H9 (cell line): ENCODE data around the gene ATAD3B. TPM values are rescaled to one million over a fixed set of nuclear protein-coding genes. Genes with fewer than 3 reads are reported as not detected.
"Not testable (repeated sequence)": the region's sequence is repeated elsewhere in the genome, so short reads cannot be mapped to it uniquely, and the experiment has no call there.

Experiments used
- DNase-seq: peaks from one replicate; pipeline ENCODE4 v3.0.0-alpha.2; 2017
- H2AFZ ChIP-seq: one replicate; pipeline ENCODE4 v1.6.1; 2013; ENCODE audit warnings: mild to moderate bottlenecking, low read length, control low read depth, moderate library complexity
- H2AK5ac ChIP-seq: 2 replicates; pipeline ENCODE4 v1.6.1; 2013; ENCODE audit warnings: low read length, control low read depth, mixed read lengths; ENCODE audit not compliant: insufficient read length
- H2BK120ac ChIP-seq: one replicate; pipeline ENCODE4 v1.6.1; 2013; ENCODE audit warnings: low read depth, mild to moderate bottlenecking, low read length, control low read depth, inconsistent platforms; ENCODE audit not compliant: poor library complexity, severe bottlenecking
- H2BK12ac ChIP-seq: 2 replicates; pipeline ENCODE4 v1.6.1; 2013; ENCODE audit warnings: low read length, control low read depth, mixed read lengths, low read depth; ENCODE audit not compliant: insufficient read length
- H2BK15ac ChIP-seq: 2 replicates; pipeline ENCODE4 v1.6.1; 2013; ENCODE audit warnings: low read depth, low read length, control low read depth
- H2BK20ac ChIP-seq: one replicate; pipeline ENCODE4 v1.6.1; 2013; ENCODE audit warnings: low read depth, mild to moderate bottlenecking, low read length, control low read depth, inconsistent platforms; ENCODE audit not compliant: poor library complexity, severe bottlenecking
- H2BK5ac ChIP-seq: 2 replicates; pipeline ENCODE4 v1.6.1; 2013; ENCODE audit warnings: low read length, control low read depth, mixed read lengths; ENCODE audit not compliant: insufficient read length
- H3K14ac ChIP-seq: 2 replicates; pipeline ENCODE4 v1.6.1; 2013; ENCODE audit warnings: low read length, control low read depth; ENCODE audit not compliant: insufficient read depth
- H3K18ac ChIP-seq: 2 replicates; pipeline ENCODE4 v1.6.1; 2013; ENCODE audit warnings: low read depth, mild to moderate bottlenecking, mixed read lengths, low read length, control low read depth; ENCODE audit not compliant: insufficient read length
- H3K23ac ChIP-seq: 2 replicates; pipeline ENCODE4 v1.6.1; 2013; ENCODE audit warnings: low read length, control low read depth, mixed read lengths, low read depth; ENCODE audit not compliant: insufficient read length
- H3K23me2 ChIP-seq: 2 replicates; pipeline ENCODE4 v1.6.1; 2013; ENCODE audit warnings: low read depth, mild to moderate bottlenecking, mixed read lengths, low read length, control low read depth; ENCODE audit not compliant: insufficient read length, poor library complexity, severe bottlenecking
- H3K27ac ChIP-seq: 2 replicates; pipeline ENCODE4 v1.5.1; 2013; ENCODE audit warnings: low read length, control low read depth, mixed read lengths, low read depth; ENCODE audit not compliant: insufficient read length
- H3K27me3 ChIP-seq: 2 replicates; pipeline ENCODE4 v1.6.1; 2013; ENCODE audit warnings: low read length, control low read depth, inconsistent platforms; ENCODE audit not compliant: insufficient read depth
- H3K4ac ChIP-seq: 2 replicates; pipeline ENCODE4 v1.6.1; 2013; ENCODE audit warnings: low read depth, mild to moderate bottlenecking, control low read depth, inconsistent platforms, low read length, moderate library complexity
- H3K4me1 ChIP-seq: 2 replicates; pipeline ENCODE4 v1.6.1; 2013; ENCODE audit warnings: low read length, control low read depth, inconsistent platforms; ENCODE audit not compliant: insufficient read depth
- H3K4me2 ChIP-seq: 2 replicates; pipeline ENCODE4 v1.6.1; 2013; ENCODE audit warnings: low read length, control low read depth, mixed read lengths; ENCODE audit not compliant: insufficient read length, insufficient read depth
- H3K56ac ChIP-seq: 2 replicates; pipeline ENCODE4 v1.6.1; 2013; ENCODE audit warnings: low read depth, mild to moderate bottlenecking, mixed read lengths, low read length, control low read depth; ENCODE audit not compliant: insufficient read length
- H3K79me1 ChIP-seq: 2 replicates; pipeline ENCODE4 v1.6.1; 2013; ENCODE audit warnings: low read depth, mild to moderate bottlenecking, moderate library complexity, low read length, control low read depth, inconsistent platforms; ENCODE audit not compliant: insufficient read depth, poor library complexity, severe bottlenecking
- H3K79me2 ChIP-seq: 2 replicates; pipeline ENCODE4 v1.6.1; 2013; ENCODE audit warnings: low read length, control low read depth, inconsistent platforms; ENCODE audit not compliant: insufficient read depth
- H3K9ac ChIP-seq: 2 replicates; pipeline ENCODE4 v1.6.1; 2013; ENCODE audit warnings: low read length, control low read depth, mixed read lengths; ENCODE audit not compliant: insufficient read length; ENCODE audit errors: extremely low read depth
- H3K9me3 ChIP-seq: one replicate; pipeline ENCODE4 v1.6.1; 2013; ENCODE audit warnings: low read depth, low read length, inconsistent platforms; ENCODE audit not compliant: control insufficient read depth
- H3T11ph ChIP-seq: one replicate; pipeline ENCODE4 v1.6.1; 2013; ENCODE audit warnings: mild to moderate bottlenecking, low read length, control low read depth, inconsistent platforms
- H4K20me1 ChIP-seq: one replicate; pipeline ENCODE4 v1.6.1; 2013; ENCODE audit not compliant: control insufficient read depth, insufficient read length, insufficient read depth
- H4K5ac ChIP-seq: 2 replicates; pipeline ENCODE4 v1.6.1; 2013; ENCODE audit warnings: low read depth, mild to moderate bottlenecking, mixed read lengths, low read length, control low read depth; ENCODE audit not compliant: insufficient read length
- H4K8ac ChIP-seq: replicated peaks from 2 replicates; pipeline ENCODE4 v1.6.1; 2013; ENCODE audit warnings: low read length, control low read depth, mixed read lengths, low read depth; ENCODE audit not compliant: insufficient read length
- H4K91ac ChIP-seq: 2 replicates; pipeline ENCODE4 v1.6.1; 2013; ENCODE audit warnings: low read depth, mild to moderate bottlenecking, moderate library complexity, mixed read lengths, low read length, control low read depth; ENCODE audit not compliant: insufficient read length
- H3K27ac Mint-ChIP-seq, 3 experiments: 2 replicates in 2 of 3; 3 replicates in 1 of 3; pipeline ENCODE4 v1.8.0; 2020 to 2021; ENCODE audit warnings: mixed read lengths in 3 of 3, mild to moderate bottlenecking in 1 of 3, moderate library complexity in 1 of 3
- H3K27me3 Mint-ChIP-seq: 2 replicates; pipeline ENCODE4 v1.8.0; 2021; ENCODE audit warnings: low read depth, mild to moderate bottlenecking, moderate library complexity, mixed read lengths
- H3K36me3 Mint-ChIP-seq, 3 experiments: 2 replicates in 2 of 3; 3 replicates in 1 of 3; pipeline ENCODE4 v1.8.0; 2020 to 2021; ENCODE audit warnings: low read depth in 3 of 3, mixed read lengths in 3 of 3; ENCODE audit not compliant: insufficient read depth in 1 of 3
- H3K4me1 Mint-ChIP-seq, 2 experiments: 2 replicates each; pipeline ENCODE4 v1.8.0; 2020; ENCODE audit warnings: mixed read lengths in 2 of 2
- H3K4me3 Mint-ChIP-seq, 2 experiments: 2 replicates in 1 of 2; 3 replicates in 1 of 2; pipeline ENCODE4 v1.8.0; 2020 to 2021; ENCODE audit warnings: mild to moderate bottlenecking in 2 of 2, mixed read lengths in 2 of 2, moderate library complexity in 1 of 2
- H3K9me3 Mint-ChIP-seq, 2 experiments: 2 replicates in 1 of 2; 3 replicates in 1 of 2; pipeline ENCODE4 v1.8.0; 2020; ENCODE audit warnings: mild to moderate bottlenecking in 2 of 2, mixed read lengths in 2 of 2, moderate library complexity in 1 of 2
- CTCF ChIP-seq: fragments of 200-600 bp; sonication (generic); conservative IDR thresholded peaks from 3 replicates; pipeline ENCODE4 v1.8.0; 2021; ENCODE audit warnings: antibody characterized with exemption, mild to moderate bottlenecking
- WGBS: extraction: QIAGEN DNeasy Blood & Tissue Kit; methylation state at CpG from one replicate; pipeline ENCODE4 v1.1.7; 2013; ENCODE audit warnings: missing lambda C conversion rate, low lambda C conversion rate, mixed read lengths; ENCODE audit not compliant: insufficient read length; ENCODE audit errors: extremely low coverage; 5-methylcytosine and 5-hydroxymethylcytosine counted together
- total RNA-seq: library from RNA; stranded (reverse); gene quantifications from 2 replicates; pipeline ENCODE4 v1.2.1, GENCODE V29; 2021

ATAD3B gene
- total RNA-seq, 1 experiment from 2014 or later = 78.6 TPM

DNA sequence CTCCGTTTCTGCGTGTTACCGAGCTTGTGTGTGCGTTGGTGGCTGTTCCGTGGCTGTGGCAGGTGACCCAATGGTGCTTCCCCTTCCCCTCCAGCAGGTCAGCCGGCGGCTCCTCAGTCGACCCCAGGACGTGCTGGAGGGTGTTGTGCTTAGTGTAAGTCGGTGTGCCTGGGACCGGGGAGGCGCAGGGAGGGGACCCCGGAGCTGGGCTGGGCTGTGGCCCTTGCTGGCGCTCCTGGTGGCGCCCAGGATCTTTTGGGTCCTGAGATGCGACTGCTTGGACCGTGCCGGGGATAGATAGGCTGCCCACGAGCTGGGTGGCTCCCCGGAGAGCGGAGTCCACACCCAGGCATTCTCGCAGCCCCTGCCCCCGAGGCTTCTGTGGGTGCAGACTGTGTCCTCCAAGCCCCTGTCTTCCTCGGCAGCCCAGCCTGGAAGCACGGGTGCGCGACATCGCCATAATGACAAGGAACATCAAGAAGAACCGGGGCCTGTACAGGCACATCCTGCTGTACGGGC, 16.1 kb upstream of the ATAD3B start:
- no peak for DNase-seq
- H3K79me1 ChIP-seq = no peaks in the 10 kb centered on the region
- H3K27me3 Mint-ChIP-seq = no peaks in the 10 kb centered on the region
- H2AFZ ChIP-seq = no peak overlapping the region
- H3K23ac ChIP-seq = no peak overlapping the region
- no peaks in the 10 kb centered on the region for H3K36me3 Mint-ChIP-seq
- no peaks in the 10 kb centered on the region for H3K4me1 Mint-ChIP-seq
- no peak overlapping the region for H3K27ac Mint-ChIP-seq
- H2AK5ac ChIP-seq = no peak overlapping the region
- WGBS = no CpG with 5 or more reads among the region's 30 CpGs
- no peaks in the 10 kb centered on the region for H3K9me3 Mint-ChIP-seq
- no peak overlapping the region for H3K9ac ChIP-seq
- no peak overlapping the region for H3K4me2 ChIP-seq
- H3K4me1 ChIP-seq = no peaks in the 10 kb centered on the region
- no peak overlapping the region for H3K56ac ChIP-seq
- no peak overlapping the region for H3K27ac ChIP-seq
- H3T11ph ChIP-seq = no peak overlapping the region
- no peak overlapping the region for H4K91ac ChIP-seq
- no peak overlapping the region for H3K4ac ChIP-seq
- H3K27me3 ChIP-seq = no peaks in the 10 kb centered on the region
- no peak overlapping the region for H3K18ac ChIP-seq
- H4K20me1 ChIP-seq = no peaks in the 10 kb centered on the region
- H3K79me2 ChIP-seq = no peaks in the 10 kb centered on the region
- H4K5ac ChIP-seq = no peak overlapping the region
- H2BK15ac ChIP-seq = no peak overlapping the region
- H2BK12ac ChIP-seq = no peak overlapping the region
- H2BK120ac ChIP-seq = no peak overlapping the region
- no peaks in the 10 kb centered on the region for H3K23me2 ChIP-seq
- no peak for TF ChIP-seq CTCF
- H3K14ac ChIP-seq = no peak overlapping the region
- no peak overlapping the region for H2BK5ac ChIP-seq
- H3K4me3 Mint-ChIP-seq = no peak overlapping the region
- no peak overlapping the region for H2BK20ac ChIP-seq
- no peak overlapping the region for H4K8ac ChIP-seq
- H3K9me3 ChIP-seq = no peaks in the 10 kb centered on the region

GRCh38 chr1:1455934-1456333, 15.6 kb upstream of the ATAD3B start:
- H3K23ac ChIP-seq, H3K4me1 ChIP-seq, H3K9ac ChIP-seq, H3K4ac ChIP-seq, H2AK5ac ChIP-seq, H2BK20ac ChIP-seq, H3K79me1 ChIP-seq, H3K9me3 ChIP-seq, H2BK15ac ChIP-seq, H3K18ac ChIP-seq, H4K91ac ChIP-seq, H2BK12ac ChIP-seq, H3K4me3 Mint-ChIP-seq, H3K27ac Mint-ChIP-seq, H3K27me3 ChIP-seq, H4K5ac ChIP-seq, H3K27ac ChIP-seq, H3K36me3 Mint-ChIP-seq, H2AFZ ChIP-seq, H3K4me2 ChIP-seq, H2BK5ac ChIP-seq, H3K14ac ChIP-seq, H3T11ph ChIP-seq, H3K23me2 ChIP-seq, H3K27me3 Mint-ChIP-seq, H3K56ac ChIP-seq, H2BK120ac ChIP-seq, H4K20me1 ChIP-seq, DNase-seq, H3K79me2 ChIP-seq, H4K8ac ChIP-seq, H3K9me3 Mint-ChIP-seq, H3K4me1 Mint-ChIP-seq: not testable (repeated sequence)
- no CpG with 5 or more reads among the region's 15 CpGs for WGBS
